GM13976 (cell line): Measurements from ENCODE around the gene NR2E3.
"Not testable (repeated sequence)": the region's sequence is repeated elsewhere in the genome, so short reads cannot be mapped to it uniquely, and the experiment has no call there.

Experiments used
- DNase-seq: peaks from one replicate; pipeline ENCODE4 v3.0.0; 2012; ENCODE audit warnings: low spot score
- CTCF ChIP-seq: IDR thresholded peaks from 2 replicates; pipeline ENCODE4 v1.5.1; 2012; ENCODE audit warnings: borderline replicate concordance, mild to moderate bottlenecking; ENCODE audit not compliant: insufficient read depth; ENCODE audit errors: extremely low read depth, missing control alignments, control extremely low read depth
- in situ Hi-C: fragments of 300-500 bp; cut with MboI; formaldehyde crosslinking; loops from one replicate; pipeline ENCODE4 v1.12.0; 2022; ENCODE audit warnings: low sequenced_read_pairs, mixed read lengths, inconsistent platforms; ENCODE audit not compliant: unreplicated experiment

The NR2E3 gene

GRCh38 chr15:71853543-71853942 lies 43.2 kb downstream of the NR2E3 start:
- DNase-seq = no peak
- in situ Hi-C loops = no loop called here
- no peak for TF ChIP-seq CTCF

DNA sequence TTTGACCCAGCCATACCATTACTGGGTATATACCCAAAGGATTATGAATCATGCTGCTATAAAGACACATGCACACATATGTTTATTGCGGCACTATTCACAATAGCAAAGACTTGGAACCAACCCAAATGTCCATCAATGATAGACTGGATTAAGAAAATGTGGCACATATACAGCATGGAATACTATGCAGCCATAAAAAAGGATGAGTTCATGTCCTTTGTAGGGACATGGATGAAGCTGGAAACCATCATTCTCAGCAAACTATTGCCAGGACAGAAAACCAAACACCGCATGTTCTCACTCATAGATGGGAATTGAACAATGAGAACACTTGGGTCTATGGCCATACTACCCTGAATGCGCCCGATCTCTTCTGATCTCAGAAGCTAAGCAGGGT lies 47.9 kb downstream of the NR2E3 start:
- in situ Hi-C loops, DNase-seq: not testable (repeated sequence)
